ENCODE data around the gene ZNF385C.

DNA sequence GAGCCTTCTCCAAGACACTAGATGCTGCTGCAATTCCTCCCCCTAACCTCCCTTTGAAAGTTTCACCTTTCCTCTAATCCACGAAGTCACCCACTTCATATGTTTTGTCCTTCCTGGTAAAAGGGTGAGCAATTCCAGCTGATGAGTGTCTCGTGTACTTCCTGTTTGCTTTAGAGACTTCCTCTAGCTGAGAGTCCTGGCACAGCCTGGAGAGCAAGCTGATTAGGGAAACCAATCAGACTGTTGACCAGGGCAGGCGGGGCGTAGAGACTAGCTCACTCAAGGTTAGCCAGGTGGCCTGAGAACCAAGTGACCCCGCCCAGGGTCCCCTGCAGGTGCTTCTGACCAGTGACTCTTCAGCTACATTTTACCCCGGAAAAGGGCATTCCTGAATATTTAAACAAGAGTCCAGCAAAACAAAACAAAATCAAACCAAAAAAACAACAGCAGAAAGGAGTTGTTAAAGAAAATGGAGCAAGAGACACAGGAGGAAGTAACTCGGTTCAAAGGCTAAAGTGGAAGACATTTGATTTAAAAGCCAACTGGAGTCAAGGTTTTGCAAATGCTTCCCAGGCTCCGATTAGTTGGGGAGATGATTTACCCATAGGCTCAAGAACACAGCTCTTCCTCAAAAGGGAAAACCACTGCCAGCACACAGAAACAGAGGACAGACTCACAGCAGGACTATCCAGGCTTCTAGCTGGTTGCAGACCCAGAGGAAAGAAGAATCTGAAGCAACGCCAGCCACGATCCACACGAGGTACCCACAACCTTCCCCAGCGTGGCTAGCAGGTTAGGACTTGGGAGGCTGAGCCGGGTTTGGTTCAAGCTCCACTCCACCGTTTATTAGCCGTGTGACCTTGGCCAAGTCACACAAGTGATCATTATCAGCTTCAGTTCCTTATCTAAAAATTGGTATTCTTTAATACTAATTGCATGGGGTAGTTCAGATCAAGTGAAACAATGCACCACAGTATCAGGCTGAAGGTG lies 37.7 kb upstream of the ZNF385C start:
- TF ChIP-seq, protein P1, sequence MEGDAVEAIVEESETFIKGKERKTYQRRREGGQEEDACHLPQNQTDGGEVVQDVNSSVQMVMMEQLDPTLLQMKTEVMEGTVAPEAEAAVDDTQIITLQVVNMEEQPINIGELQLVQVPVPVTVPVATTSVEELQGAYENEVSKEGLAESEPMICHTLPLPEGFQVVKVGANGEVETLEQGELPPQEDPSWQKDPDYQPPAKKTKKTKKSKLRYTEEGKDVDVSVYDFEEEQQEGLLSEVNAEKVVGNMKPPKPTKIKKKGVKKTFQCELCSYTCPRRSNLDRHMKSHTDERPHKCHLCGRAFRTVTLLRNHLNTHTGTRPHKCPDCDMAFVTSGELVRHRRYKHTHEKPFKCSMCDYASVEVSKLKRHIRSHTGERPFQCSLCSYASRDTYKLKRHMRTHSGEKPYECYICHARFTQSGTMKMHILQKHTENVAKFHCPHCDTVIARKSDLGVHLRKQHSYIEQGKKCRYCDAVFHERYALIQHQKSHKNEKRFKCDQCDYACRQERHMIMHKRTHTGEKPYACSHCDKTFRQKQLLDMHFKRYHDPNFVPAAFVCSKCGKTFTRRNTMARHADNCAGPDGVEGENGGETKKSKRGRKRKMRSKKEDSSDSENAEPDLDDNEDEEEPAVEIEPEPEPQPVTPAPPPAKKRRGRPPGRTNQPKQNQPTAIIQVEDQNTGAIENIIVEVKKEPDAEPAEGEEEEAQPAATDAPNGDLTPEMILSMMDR (IDR thresholded peaks at IDR 0.05), result no peak
- TF ChIP-seq POLR2A (IDR thresholded peaks at IDR 0.05), result peak in 2 of 4 donors; percentile 3 to 18

All from esophagus squamous epithelium (tissue), 4 donors.